HG03469 (cell line): ENCODE data around the gene NENF.
A peak's percentile ranks its signal among the peaks of the same experiment; 100 is the strongest.
"Not testable (repeated sequence)": the region's sequence is repeated elsewhere in the genome, so short reads cannot be mapped to it uniquely, and the experiment has no call there.

Experiments used
- ATAC-seq: cut with Tn5 transposase; IDR thresholded peaks from one replicate; pipeline ENCODE4 v1.9.1; 2021; ENCODE audit warnings: mild to moderate bottlenecking, moderate library complexity, moderate number of reproducible peaks; ENCODE audit not compliant: unreplicated experiment

Gene NENF

DNA sequence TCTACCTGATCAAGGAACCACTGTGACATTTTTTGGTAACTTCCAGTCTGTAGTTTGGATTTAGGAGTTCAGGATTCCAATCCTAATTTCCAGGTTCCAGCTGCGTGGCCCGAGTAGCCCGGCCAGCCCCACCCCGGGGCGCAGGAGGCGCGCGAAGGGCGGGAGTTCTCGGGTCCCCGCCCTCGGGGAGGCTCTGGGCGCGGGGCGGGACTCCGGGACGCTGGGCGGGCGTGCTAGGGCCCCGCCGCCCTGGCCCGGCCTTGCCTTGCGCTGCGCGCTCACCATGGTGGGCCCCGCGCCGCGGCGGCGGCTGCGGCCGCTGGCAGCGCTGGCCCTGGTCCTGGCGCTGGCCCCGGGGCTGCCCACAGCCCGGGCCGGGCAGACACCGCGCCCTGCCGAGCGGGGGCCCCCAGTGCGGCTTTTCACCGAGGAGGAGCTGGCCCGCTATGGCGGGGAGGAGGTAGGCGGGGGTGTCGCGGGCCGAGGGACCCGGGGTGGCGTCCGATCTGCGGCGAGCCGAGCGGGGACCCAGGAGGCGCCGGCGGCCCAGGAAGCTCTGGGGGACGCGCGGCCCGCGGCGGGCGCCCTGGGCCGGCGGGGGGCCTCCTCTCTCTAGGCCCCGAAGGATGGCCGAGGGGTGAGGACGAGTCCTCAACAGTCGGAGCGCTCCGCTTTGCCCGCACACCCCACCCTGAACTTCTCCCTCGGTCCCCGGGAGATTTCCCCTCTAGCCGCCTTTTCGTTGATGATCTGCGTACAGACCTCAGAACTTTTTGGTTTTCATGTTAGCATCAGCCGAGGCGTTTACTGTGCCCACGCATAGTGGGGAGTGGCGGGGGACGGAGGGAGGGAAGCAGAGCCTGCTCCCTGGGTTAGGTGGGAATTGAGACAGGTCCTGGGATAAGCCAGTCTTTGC, at the start of gene NENF:
NENF (plus strand) TSS at position 260 of the 916 bp plus-strand sequence; CDS start at position 284, 24 bp downstream.
- ATAC-seq: peak; percentile 97

DNA sequence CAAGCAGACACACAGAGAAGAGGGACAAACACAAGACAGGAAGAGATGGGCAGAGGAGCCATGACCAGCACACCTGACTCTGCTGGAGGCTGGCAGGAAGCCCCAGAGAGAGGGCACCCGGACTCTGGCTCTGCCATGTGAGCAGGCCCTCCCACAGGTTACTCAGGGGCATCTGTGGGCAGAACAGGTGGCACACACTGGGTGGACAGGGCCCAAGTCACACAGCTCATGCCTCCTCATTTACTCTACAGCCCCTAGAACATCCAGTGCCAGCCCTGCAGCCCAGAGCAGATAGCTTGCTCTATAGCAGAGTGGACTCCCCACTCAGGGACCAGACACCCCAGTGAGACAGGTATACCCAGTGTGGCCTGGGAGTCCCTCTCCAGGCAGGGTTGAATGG, 46.7 kb upstream of the NENF start:
- no peak for ATAC-seq

DNA sequence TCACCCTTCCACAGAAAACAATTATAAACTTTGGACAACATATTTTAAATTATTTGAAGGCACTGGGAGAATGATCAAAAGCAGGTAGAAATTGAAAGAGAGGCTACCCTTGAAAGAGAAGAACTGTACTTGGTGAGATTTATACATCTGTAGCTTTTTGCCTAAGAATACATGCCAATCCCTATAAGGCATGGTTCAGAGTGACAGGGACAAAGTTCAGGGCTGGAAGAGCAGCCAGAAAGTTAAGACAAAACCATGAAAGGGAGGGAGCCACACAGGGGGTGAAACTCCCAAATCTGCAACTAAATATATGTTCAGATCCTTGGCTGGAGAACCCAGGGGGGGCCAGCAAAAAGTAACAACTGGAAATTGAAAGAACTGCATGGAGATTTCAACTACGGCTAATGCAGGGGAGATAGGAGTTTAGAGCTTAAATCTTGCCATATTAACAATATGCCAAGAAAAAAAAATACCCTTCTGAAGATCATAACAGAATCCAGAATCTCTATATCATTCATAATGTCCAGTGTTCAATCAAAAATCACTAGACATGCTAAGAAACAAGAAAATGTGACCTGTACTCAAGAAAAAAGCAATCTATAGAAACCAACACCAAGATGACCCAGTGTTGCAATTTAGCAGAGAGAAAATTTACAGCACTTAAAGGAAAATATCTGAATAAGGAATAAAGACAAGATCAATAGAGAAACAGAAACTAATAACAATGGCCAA, 43.6 kb upstream of the NENF start:
- ATAC-seq: no peak

DNA sequence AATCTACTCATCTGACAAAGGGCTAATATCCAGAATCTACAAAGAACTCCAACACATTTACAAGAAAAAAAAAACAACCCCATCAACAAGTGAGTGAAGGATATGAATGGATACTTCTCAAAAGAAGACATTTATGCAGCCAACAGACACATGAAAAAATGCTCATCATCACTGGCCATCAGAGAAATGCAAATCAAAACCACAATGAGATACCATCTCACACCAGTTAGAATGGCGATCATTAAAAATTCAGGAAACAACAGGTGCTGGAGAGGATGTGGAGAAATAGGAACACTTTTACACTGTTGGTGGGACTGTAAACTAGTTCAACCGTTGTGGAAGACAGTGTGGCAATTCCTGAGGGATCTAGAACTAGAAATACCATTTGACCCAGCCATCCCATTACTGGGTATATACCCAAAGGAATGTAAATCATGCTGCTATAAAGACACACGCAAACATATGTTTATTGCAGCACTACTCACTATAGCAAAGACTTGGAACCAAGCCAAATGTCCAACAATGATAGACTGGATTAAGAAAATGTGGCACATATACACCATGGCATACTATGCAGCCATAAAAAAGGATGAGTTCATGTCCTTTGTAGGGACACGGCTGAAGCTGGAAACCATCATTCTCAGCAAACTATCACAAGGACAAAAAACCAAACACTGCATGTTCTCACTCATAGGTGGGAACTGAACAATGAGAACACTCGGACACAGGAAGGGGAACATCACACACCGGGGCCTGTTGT, 36.9 kb upstream of the NENF start:
- ATAC-seq: not testable (repeated sequence)

DNA sequence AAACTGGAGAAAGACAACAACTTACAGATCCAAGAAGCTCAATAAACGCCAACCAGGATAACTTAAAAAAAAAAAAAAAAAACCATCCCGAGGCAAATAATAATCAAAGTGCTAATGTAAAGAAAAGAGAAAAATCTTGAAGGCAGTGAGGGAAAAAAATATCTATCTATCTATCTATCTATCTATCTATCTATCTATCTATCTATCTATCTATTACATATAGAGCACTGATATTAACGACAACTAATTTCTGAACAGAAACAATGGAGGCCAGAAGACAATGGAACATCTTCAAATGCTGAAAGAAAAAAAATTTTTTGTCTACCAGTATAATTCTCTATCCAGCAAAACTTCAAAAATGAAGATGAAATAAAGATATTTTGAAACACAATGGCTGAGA, 36.1 kb upstream of the NENF start:
- ATAC-seq: no peak

DNA sequence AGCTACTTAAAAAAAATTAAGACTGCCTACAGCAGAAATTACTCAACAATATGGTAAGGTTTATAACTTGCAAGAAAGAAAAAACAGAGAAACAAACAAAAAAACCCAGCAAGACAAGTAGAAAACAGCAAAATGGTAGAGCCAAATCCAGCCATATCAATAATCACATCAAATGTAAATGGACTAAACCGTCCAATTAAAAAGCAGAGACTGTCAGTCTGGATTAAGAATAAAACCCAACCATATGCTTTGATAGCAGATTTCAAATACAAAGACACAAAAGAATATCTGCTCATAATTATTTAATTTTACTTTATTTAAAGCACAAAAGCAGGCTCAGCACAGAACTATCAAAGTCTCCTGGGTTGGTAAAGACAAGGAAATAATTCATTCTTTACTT, 35.5 kb upstream of the NENF start:
- no peak for ATAC-seq

DNA sequence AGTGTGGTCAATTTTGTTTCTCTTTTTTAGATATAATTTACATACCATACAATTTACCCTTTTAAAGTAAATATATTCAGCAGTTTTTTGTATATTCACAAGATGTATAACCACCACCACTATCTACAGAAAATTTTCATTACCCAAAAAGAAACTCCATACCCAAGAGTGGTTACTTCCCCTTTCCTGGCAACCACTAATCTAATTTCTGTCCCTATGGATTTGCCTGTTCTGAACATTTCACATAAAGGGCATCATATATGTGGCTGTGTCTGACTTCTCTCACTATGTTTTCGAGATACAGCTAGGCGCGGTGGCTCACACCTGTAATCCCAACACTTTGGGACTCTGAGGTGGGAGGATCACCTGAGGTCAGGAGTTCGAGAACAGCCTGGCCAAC, 31.7 kb upstream of the NENF start:
- ATAC-seq: no peak

DNA sequence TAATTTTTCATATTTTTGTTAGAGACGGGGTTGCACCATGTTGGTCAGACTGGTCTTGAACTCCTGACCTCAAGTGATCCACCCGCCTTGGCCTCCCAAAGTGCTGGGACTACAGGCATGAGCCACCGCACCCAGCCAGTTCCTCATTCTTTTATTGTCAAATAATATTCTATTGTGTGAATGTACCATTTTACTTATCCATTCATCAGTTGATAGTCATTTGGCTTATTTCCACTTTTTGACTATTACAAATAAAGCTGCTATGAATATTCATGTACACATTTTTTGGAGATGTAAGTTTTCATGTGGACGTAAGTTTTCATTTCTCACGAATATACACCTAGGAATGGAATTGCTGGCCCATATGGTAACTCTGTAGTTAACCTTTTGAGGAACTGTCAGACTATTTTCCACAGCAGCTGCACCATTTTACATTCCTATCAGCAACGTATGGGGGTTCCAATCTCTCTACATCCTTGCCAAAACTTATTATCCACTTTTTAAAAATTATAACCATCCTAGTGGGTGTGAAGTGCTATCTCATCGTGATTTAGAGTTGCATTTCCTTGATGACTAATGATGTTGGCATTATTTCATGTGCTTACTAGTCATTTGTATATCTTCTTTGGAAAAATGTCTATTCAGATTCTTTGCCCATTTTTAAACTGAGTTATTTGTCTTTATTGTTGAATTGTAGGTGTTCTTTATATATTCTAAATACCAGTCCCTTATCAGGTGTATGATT, 30.7 kb upstream of the NENF start:
- no peak for ATAC-seq

DNA sequence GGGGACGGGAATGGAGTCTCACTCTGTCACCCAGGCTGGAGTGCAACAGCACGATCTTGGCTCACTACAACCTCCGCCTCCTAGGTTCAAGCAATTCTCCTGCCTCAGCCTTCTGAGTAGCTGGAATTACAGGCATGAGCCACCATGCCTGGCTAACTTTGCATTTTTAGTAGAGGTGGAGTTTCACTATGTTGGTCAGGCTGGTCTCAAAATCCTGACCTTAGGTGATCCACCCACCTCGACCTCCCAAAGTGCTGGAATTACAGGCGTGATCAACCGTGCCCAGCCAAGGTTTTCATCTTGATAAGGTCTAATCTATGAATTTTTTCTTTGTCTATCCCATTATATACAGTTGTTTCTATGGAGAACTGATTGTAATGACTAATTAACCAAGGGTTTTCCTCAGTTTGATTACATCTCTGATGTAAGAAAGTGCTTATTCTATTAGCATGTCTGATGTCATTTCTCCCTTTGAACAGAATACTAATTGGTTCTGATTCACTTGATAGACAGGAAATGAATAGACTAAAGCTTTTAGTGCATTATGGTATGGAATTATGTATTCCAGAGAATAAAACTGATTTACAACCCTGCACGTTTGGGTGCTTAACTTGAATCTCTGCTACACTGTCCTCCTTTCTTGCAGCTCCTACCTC, 29.9 kb upstream of the NENF start:
- ATAC-seq: no peak

DNA sequence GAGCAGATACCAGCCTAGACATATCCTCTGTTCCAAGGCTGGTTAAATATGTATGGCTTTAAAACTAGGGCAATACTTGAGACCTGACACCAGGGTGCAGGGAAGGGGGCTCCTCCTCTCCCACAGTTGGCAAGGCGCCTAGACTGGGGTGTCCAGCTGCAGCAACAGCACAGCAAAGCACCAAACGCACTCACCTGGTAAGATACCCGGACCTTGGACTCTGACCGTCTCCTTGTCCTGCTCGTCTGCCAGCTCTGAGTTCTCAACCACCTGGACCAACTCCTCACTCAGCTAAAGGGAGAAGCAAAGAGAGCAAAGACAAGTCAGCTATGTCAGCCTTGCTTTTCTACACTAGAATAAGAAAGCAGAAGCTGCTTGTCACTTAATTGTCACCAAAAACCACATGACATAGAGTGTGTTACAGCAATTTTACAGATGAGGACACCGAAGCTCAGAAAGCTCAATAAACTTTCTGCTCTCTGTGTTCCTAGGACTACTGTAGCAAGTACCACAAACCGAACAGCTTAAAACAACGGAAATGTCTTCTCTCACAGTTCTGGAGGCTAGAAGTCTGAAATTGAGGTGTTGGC, 22.4 kb upstream of the NENF start:
- no peak for ATAC-seq

DNA sequence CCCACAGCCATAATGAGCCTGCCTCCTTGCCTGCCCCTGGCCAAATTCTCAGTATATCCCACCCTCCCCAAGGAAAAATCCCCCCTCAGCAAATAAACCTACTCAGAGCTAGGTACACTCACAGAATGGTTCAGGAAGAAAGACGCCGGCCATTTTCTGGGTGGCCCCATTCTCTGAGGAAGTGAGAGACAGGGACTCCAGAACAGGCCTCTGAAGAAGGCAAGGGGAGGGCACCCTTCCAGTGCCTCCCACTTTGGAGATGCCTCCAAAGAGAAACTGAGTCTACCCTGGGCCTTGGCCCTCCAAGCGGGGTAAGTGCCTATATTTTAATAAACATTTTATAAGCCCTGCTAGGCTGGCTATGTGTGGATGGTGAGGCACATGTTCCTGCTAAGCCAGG, 20.3 kb upstream of the NENF start:
- ATAC-seq: no peak

DNA sequence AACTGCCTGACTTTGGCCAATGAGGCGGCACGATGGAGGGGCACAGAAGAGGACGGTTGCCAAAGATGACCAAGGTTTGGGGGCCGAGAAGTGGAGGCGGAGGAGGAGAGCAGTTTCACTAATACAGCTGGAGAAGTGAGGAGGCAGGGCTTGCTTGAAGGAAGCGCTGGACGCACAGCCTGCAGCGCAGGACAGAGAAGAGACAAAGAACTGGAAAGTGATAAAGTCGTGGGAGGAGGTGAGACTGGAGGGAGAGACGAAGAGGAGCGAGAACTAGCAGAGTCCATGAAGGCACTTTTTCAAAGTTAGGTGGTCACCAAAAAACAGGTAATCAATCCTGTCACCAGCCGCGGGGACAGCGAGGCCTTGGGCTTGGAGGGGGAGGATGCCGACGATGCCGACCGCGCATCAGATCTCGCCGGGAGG, 18.8 kb upstream of the NENF start:
- no peak for ATAC-seq

DNA sequence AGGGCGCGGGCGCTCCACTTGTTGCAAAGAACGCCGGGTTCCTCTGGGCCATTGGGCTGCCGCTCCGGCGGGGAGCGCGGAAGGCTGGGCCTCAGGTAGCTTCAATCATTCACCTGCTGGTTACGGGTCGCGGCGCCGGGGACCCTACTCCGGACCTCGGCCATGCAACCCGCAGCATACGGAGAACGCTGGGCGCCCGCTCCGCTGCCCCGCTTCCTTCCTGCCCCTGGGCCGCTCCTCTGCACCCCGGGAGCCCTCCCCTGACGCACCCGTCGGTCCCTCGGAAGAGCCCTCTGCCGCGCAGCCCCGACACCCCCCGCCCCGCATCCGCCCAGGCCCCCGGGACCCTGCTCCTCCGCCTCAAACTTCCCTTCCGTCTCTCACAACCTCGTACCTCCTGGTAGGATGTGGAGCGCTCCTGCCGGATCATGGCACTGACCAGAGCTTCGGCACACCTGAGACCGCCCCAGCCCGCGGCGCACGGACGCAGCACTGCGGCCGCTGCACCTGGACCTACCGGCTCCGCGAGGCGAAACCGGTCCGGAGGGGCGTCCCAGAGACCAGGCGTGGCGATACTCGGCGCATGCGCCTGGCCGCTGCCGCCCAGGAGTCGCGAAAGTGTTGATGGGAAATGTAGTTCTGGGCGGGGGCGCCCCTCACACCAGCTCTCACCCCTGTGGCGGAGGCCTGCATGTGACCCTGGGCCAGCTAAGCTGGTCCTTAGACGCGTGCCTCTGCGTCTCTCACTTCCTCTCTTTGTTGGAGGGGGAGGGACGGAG, 18.2 kb upstream of the NENF start, which contains the start of gene PACC1:
PACC1 (minus strand) TSS at position 559 of the 779 bp plus-strand sequence; CDS start at position 430, 129 bp downstream.
- ATAC-seq: peak; percentile 98

DNA sequence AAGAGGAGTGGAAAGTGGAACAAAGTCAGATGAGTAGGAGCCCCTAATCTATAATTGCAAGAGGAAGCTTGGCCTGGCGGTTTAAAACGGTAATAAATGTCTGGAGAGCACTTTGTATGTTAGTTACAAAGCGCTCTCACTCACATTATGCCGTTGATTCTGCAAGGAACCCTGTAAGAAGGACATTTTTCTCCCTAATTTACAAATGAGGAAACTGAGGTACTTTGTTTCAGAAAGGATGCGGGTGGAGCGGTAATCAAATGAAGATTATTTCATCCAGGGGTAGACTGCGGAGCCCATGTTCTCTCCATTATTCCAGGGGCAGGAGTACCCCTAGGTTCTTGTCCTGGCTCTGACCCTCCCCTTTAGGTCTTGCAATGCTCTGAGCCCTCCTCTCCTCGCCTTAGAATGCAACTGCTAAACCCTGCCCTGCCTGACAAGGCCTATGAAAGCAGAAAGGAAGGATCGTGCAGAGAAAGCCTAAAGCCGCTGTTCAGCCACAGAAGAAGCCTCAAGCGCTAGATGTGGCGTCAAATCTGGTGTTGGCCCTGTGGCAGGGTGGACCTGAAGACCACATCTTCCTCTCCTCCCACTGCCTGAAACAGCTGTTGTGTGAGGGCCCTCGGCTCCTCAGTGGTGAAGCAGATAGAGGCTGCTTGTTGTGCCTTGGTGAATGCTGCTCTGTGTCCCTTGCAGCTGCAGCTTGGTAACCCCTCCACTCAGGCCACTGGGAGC, 17.4 kb upstream of the NENF start:
- no peak for ATAC-seq

DNA sequence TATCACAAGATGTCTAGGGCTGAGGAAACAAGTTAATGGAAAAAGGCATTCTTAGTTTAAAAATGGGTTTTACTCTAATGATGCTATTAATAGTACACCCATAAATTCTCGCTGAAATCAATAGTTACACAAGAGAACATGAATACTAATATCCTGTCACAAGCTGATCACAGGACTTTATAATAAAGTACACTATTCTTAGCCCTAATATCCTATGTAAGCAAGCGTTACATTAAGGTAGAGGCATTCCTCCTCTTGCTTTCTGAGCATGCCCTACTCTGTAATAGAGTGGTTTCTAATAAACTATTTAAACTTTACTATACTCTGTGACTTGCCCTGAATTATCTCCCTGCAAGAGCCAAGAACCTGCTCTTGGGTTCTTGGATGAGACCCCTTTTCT, 11.6 kb upstream of the NENF start:
- ATAC-seq: no peak

DNA sequence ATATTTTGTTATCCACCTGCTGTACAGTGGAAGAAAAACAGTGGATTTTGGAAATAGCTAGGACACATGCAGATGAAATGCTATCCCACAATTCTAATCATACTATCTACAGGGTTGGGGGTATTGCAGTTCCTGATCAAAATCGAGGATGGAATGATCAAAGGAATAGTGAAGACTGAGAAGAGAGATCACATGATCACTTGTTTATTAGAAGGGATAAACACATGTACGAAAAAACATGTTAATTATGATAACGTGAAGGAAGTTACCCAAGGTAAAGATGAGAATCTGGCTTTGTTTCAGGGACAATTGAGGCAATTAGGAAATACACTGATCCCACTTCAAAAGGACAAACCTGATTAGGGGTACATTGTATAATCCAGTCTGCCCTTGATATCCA, 8.8 kb upstream of the NENF start:
- no peak for ATAC-seq

DNA sequence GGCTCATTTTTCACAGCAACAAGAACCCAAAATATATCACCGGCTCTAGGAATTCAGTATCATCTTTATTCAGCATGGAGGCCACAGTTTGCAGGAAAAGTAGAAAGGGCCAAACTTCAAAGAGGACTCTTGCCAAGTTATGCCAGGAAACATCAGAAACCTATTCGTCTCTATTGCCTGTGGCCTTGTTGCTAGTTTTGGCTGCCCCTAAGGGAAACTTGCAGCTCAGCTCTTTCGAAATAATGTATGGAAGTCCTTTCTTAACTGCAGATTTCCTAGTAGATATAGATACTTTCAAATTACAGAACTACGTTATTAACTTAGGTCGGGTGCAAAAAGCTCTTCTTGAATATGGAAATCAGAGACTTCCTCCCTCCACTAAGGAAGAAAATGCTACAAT, 4.2 kb upstream of the NENF start:
- ATAC-seq: no peak

DNA sequence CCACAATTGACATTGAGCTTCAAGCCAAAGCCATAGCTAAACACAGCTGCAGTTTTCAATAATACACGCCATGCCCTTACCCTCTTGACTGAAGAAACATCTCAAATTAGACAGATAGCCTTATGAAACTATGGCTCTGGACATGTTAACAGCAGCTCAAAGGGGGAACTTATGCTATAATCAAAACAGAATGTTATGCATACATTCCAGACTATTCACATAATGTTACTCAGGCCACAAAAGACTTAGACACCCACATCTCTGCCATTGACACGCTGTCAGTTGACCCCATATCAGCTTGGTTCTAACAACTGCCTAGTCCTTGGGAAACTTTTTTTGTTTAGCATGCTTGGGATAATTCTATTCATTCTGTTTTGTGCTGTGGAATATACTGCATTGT, 2.3 kb upstream of the NENF start:
- no peak for ATAC-seq
